Stimulated activated CD4-positive, alpha-beta T cell treated with anti-CD3 and anti-CD28 coated beads, Interleukin-4, amount 100 ng/mL, for 24 hours (primary cell): ENCODE data around the gene HNRNPL.
"Not testable (repeated sequence)": the region's sequence is repeated elsewhere in the genome, so short reads cannot be mapped to it uniquely, and the experiment has no call there.

Source experiments
- DNase-seq: peaks from one replicate; pipeline ENCODE4 v3.0.0-alpha.2; 2020

HNRNPL gene

DNA sequence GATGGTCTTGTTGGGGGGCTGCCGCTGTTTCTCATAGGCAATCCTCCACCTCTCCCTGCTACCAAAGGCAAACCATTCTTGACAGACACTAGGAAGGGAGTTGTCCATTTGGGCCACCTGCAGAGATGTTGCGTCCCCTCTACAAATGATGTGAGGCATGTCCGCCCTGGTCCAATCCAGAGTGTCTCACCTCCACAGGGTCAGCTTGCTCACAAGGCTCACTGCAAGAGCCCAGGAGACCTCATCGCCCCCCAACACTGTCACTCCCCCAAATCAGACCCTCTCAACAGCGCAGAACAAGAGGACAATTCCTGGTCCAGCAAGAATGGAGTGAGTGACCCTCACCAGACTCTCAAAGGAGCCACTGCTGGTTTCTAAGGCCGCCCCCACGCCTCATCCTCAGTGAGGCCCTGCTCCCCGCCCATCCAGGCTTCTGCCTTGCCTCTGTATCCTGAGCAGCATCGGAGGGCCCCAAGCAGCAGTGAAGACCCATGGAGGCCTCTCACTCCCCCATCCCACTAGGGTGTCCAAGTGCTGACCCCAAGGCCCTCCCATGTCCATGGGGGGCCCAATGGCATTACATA lies 6.5 kb downstream of the HNRNPL start:
- DNase-seq: no peak

DNA sequence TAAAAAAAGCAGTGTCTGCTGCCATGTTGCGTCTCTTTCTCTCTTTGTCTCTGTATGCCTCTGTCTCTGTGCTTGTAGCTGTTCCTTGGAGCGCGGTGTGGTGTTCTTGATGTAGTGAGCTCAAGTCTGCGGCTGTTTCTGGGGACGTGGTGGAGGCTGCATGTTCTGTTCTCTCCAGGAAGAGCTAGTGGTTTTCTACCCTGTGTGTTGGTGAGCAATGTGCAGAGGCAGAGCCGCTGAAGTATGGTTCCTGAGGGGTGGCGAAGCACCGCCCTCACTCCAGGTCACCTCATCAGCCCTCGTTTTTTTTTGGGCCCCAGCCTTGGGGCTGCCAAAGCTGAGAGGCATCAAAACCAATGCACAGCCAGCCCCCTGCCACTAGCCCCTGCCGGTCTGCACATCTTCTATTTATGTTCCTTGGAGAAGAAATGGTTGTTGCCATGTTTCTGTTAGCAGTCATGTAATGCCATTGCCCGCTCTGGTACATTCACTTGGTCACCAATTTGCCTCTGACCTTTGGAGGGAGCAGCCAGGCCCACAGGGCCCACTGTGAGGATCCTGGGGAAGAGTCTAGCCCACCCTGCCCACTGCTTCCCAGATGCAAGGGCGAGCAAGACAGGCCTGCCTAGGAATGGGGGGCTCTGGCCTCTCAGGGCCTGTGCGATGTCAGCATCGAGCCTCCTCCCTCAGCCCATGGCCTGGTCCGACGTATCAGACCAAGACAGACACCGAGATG lies 7.2 kb downstream of the HNRNPL start:
- DNase-seq: peak; percentile 56

GRCh38 chr19:38841787-38842438 lies 7.9 kb downstream of the HNRNPL start:
- DNase-seq: no peak

DNA sequence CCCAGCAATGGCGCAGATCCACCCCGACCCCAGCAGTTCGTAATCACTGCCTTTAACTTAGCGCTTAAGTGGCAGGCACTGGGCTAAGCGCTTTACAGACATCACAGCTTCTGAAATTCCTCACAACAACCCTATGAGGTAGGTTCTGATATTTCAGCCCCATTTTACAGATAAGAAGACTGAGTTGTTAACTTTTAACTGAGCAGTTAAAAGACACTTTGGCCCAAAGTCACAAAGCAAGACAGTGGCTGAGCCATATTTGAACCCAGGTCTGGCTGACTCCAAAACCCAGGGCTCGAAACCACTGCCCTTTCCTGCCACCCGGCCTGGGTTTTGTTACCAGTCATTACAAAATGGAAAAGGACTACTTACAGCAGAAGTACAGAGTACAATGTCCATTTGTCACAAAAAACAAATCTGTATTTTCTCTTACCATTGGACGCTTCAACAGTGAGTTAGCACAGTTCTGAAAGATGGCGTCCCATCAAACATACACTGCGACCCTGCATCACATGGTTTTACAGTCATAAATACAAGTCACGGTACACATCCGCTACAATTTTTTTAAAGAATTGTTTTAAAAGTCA lies 8.5 kb downstream of the HNRNPL start:
- DNase-seq: no peak

DNA sequence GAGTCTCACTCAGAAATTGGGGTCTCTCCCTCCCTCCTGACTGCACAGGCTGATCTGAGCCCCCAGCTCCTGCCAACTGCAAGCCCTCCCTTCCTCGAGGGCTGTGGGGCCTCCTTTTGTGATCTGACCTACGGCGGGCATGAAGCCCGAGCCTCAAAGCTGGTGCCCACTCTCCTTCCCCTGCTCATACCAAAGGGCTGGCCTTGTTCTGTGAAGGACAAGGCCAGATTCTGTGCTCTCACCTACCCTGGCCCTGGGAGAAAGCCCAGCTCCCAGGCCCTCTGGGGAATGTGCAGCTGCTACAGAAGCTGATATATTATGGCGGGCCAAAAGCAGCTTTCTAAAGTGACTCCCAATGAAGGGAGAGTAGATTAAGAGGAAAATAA lies 9.2 kb downstream of the HNRNPL start:
- DNase-seq: no peak

DNA sequence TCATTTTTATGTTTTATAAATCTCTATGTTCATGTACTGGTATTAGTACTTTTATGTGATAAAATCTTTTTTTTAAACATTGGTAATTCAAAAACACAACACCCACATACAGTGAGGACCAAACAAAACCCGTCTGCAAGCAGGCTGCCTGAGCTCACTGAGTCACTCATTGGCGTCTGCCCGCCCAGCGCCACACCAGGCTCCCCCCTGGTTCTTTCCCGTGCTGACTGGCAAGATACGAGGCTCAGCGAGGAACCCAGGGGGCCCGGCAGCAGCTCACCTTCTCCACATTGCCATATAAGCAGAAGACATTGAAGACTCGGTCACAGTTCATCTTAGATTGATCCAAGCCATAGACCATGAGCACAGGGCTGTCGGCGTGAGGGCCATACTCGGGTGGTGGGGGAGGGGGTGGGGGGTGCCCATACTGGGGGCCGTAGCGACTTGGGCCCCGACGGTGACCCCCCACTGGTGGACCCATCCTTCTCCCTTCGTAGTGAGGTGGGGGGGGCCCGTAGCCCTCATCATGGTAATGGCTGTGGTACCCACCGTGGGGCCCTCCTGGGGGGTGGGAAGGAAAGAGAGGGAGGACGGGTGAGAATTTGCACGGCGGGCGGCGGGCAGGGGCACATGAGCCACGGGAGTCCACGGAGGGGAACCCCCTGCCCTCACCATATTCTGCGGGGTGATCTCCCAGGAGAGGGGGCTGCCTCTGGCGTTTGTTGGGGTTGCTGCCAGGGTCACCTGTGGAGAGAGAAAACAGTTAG lies 9.8 kb downstream of the HNRNPL start:
- DNase-seq: no peak

DNA sequence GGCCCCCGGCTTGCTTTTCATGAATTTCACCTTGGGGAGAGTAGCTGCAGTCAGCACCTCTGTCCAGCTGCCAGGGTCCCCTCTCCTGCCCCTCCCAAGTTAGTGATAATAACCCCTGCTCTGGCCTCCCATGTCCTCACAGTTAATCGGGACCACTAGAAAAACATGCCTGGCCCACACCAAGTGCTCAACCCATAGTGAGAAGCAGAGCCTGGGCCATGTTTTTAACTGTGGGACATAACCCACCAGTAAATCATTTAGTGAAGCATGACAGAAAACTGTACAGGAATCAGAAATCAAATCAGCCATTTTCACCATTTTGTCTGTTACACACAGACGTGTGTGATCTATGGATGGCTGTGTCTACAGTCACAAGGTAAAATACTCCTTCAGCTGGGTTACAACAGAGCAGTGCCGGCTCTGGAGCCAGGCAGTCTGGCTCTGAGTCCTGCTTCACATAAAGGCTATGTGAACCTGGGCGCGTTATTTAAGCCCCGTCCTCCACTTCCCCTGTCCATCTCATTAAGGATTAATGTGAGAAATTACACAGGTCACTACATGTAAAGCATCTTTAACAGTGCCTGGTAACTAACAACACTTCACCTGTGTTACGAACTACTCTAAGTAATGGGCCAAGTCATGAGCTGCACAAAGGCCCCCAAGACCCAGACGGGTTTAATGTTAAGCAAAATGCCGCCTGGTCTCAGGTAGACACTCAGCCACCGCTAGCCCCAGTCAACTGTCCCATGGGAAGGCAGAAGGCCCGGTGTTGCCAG lies 10.6 kb downstream of the HNRNPL start:
- no peak for DNase-seq

DNA sequence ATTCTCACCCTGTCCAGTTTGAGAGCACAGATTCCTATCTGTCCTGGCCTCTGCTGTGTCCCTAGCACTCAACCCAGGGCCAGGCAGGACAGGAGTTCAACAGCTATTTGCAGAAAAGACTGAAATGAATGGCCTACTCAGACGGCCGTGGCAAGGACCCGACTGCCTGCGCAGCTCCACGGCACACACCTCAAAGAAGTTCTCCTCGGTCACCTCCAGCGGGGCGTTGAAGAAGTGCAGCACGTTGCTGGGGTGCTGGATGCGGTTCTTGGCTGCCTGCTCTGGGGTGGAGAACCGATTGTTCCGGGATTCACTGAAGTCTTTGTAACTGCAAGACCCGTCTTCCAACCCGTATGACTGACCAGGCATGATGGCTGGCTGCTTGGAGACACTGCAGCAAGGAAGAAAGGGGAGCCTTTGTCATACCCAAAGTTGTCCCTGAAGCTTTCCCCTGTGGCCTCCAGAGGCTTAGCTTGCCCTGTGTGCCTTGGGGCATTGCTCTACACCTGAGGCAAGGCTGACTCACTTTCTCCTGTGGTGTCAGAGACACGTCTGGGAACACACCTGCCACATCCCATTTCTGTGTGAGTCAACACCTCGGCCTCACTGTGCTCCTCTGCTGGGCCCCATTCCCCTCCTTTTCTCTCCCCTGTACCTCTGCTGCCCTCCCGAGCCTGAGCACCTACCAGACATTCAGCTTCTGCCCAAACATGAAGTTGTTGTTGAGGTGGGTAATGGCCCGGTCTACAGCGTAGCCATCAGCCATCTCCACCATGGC lies 11.4 kb downstream of the HNRNPL start:
- peak; percentile 68 for DNase-seq

- DNase-seq: no peak
Observed at GRCh38 chr19:38837656-38838121, 12.1 kb downstream of the HNRNPL start.

DNA sequence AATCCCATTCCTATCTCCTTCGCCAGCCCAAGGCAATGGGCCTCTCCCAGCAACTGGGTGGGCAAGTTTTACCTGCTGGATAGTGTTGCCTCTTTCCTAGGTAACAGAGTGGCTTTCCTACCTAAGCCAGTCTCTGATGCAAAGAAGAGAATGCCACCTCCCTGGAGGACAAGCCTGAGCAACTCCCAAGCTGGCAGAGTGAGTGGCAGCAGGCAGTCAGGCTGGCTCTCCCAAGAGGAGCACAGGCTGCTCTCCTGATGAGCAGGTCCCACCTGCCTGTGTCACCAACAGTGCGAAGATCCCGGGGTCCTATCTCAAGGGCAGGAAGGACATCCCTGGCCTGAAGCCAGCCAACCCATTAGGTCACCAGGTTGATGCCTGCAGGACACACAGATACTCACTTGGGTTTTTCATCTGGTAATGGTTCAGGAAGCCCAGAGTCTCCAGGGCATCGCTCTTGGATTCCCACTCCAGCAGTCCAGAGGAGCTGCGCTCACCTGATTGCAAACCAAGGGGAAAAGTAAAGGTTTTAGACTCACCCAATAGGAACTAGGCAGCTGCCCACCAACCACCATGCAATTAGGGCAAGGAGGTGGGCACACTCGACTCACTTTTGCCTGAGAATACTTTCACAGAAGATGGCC lies 12.7 kb downstream of the HNRNPL start:
- DNase-seq: no peak

GRCh38 chr19:38836159-38836982 lies 13.4 kb downstream of the HNRNPL start:
- no peak for DNase-seq

GRCh38 chr19:38834590-38834989 lies 15.2 kb downstream of the HNRNPL start:
- no peak for DNase-seq

GRCh38 chr19:38834104-38834490 lies 15.7 kb downstream of the HNRNPL start:
- DNase-seq: no peak

DNA sequence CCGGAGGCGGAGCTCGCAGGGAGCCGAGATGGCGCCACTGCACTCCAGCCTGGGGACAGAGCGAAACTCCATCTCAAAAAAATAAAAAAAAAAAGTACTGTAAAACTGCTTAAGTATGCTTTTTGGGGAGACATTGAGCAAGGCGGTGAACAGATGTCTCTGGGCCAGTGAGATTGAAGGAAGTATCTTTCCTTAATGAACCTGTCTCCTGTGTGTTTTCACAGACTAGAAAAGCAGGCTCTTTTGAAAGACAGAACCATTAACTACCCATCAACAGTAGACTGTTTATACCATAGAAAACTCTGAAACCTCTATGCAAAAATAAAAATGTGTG lies 16.7 kb downstream of the HNRNPL start:
- no peak for DNase-seq

DNA sequence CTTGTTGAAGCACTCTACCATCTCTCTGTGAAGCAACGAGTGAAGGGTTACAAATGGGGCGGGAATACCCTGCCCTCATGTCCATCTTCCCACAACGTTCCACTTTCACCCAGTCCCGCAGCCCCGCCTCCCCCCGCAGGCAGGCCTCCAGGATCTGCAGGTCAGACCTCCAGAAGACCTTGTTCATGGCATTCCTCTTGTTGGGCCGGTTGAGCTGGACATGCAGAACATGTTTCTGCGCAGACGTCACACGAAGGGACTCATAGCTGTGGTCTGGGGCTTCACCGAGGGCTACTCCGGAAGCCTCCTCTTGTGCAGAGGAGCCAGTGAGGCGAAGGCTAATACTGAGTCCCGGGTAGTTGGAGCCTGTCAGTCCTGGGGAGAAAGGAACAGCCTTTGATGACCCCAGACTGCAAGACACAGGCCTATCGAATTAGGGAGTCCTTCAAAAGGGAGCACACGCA lies 18.6 kb downstream of the HNRNPL start:
- DNase-seq: peak; percentile 23

GRCh38 chr19:38830039-38830733 lies 19.6 kb downstream of the HNRNPL start:
- DNase-seq: no peak

GRCh38 chr19:38829203-38829602 lies 20.6 kb downstream of the HNRNPL start:
- DNase-seq: not testable (repeated sequence)

DNA sequence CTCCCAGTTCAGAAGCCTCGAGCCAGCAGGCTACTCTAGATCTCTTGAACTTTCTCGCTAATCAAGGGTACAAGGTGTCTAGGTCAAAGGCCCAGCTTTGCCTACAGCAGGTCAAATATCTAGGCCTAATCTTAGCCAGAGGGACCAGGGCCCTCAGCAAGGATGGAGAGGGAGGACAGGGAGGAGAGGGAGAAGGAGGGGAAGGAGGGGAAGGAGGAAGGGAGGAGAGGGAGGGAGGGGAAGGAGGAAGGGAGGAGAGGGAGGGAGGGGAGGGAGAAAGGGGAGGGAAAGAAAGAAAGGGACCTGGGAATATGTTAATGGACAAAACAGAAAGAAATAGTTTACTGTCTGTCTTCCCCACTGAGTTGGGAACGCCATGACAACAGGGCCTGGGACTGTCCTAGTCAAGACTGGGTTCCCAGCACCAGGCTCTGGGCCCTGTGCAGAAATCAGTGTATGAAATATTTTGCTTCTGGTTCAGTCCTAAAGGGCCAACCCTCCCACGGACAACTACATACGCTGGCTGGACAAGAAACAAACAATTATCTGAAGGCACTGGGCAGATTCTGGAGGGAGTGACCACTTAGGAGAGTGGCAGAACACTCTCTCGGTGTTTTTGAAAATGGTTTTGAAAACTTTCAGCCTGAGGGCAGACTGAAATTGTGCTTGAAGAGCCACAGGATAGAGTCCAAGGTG lies 22.8 kb downstream of the HNRNPL start:
- no peak for DNase-seq

GRCh38 chr19:38825936-38826335 lies 23.9 kb downstream of the HNRNPL start:
- DNase-seq: not testable (repeated sequence)
